Astrocyte of the spinal cord (primary cell): ENCODE data around the gene TXNRD2.

Experiments used
- DNase-seq: peaks from one replicate; pipeline ENCODE4 v3.0.0; 2011; ENCODE audit warnings: low read depth, low spot score
- H3K4me3 ChIP-seq: 2 replicates; pipeline ENCODE4 v1.5.1; 2011; ENCODE audit warnings: low read depth, mild to moderate bottlenecking, low read length, moderate library complexity
- CTCF ChIP-seq: IDR thresholded peaks from 2 replicates; pipeline ENCODE4 v1.5.1; 2012; ENCODE audit warnings: low read depth, mild to moderate bottlenecking, low read length, inconsistent platforms
- in situ Hi-C: cut with HindIII; loops from 2 replicates; pipeline ENCODE4 v1.10.0; 2017; ENCODE audit warnings: low sequenced_read_pairs

TXNRD2 gene

GRCh38 chr22:19965771-19966709, 24.4 kb upstream of the TXNRD2 start:
- in situ Hi-C loops = no loop called here
- peak; percentile 54 for TF ChIP-seq CTCF
- no peak overlapping the region for H3K4me3 ChIP-seq
- no peak for DNase-seq

GRCh38 chr22:19964701-19965386, 23.2 kb upstream of the TXNRD2 start:
- DNase-seq = no peak
- no peak overlapping the region for H3K4me3 ChIP-seq
- TF ChIP-seq CTCF = no peak
- in situ Hi-C loops = no loop called here

- DNase-seq = no peak
- in situ Hi-C loops = no loop called here
- TF ChIP-seq CTCF = no peak
- H3K4me3 ChIP-seq = no peak overlapping the region
Observed at GRCh38 chr22:19963863-19964642, 22.4 kb upstream of the TXNRD2 start.

- in situ Hi-C loops = no loop called here
- no peak overlapping the region for H3K4me3 ChIP-seq
- no peak for TF ChIP-seq CTCF
- DNase-seq = no peak
Observed at GRCh38 chr22:19962909-19963806, 21.5 kb upstream of the TXNRD2 start.

- peak; percentile 76 for DNase-seq
- in situ Hi-C loops = no loop called here
- no peak overlapping the region for H3K4me3 ChIP-seq
- peak; percentile 77 for TF ChIP-seq CTCF
Observed at GRCh38 chr22:19962246-19962908, 20.8 kb upstream of the TXNRD2 start.
